LHCN-M2 (cell line): ENCODE measurements around the gene ESAM. TPM values are rescaled to one million over a fixed set of nuclear protein-coding genes. Genes with fewer than 3 reads are reported as not detected.

Experiments
- DNase-seq: peaks from one replicate; pipeline ENCODE4 v3.0.0-alpha.2; 2012; ENCODE audit warnings: low read depth
- polyA plus RNA-seq: library from polyadenylated mRNA; unstranded; fragments of >200 nt; gene quantifications from one replicate; pipeline ENCODE4 v1.2.1, GENCODE V29; 2012; ENCODE audit warnings: missing spikeins
- total RNA-seq: library from RNA; depleted of rRNA; stranded (reverse); fragments of >200 nt; gene quantifications from 2 replicates; pipeline ENCODE4 v1.2.3, GENCODE V29; 2014; rRNA removed

ESAM gene, protein sequence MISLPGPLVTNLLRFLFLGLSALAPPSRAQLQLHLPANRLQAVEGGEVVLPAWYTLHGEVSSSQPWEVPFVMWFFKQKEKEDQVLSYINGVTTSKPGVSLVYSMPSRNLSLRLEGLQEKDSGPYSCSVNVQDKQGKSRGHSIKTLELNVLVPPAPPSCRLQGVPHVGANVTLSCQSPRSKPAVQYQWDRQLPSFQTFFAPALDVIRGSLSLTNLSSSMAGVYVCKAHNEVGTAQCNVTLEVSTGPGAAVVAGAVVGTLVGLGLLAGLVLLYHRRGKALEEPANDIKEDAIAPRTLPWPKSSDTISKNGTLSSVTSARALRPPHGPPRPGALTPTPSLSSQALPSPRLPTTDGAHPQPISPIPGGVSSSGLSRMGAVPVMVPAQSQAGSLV
- total RNA-seq, result 0.06 TPM in 2 replicates
- polyA plus RNA-seq, result 0.09 TPM

DNA sequence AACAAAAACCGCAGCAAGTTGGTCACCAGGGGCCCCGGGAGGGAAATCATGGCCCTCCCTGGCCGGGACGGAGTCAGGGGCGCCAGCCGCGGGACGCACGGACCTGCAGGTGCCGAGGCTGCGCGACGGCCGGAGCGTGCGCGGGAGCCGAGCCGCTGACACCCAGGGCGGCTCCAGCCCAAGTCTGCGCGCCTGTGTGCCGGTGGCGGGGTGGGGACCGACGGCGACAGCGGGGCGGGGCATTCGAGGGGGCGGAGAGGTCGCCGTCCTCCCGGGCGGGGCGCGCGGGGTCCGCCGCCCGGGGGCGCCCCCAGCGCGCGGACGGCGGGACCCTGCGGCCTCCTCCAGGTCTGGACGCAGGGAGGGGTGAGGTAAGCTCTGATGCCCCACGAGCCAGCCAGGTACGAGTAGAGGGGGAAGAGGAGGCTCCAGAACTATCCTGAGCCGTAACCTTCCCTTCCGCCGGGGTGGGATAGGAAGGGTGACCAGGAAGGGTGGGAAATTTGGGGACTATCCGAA, at the start of gene ESAM:
TSS of gene ESAM (minus strand) at position 186 of the 519 bp plus-strand sequence. CDS start at position 50, 136 bp downstream.
- DNase-seq, result no peak

DNA sequence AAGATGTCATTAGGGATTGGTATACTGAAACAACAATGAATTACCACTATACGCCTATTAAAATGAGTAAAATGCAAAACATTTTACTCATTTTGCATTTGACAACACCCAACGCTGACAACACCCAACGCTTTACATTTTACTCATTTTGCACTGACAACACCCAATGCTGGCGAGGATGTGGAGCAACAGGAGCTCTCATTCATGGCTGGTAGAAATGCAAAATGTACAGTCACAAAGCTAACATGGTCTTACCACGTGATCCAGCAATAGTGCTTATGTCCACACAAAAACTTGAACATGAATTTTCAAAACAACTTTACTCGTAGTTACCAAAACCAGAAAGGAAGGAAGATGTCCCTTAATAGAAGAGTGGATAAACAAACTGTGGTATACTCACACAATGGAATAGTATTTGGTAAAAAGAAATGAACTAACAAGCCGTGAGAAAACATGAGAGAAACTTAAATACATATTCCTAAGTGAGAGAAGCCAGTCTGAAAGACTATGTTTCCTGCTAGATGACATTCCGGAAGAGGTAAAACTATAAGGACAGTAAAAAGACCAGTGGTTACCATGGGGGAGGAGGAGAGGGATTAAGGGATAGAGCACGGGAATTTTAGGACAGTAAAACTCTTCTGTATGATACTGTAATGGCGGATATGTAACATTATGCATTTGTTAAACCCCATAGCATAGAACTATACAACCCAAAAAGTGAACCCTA, 49.5 kb upstream of the ESAM start:
- DNase-seq, result no peak

DNA sequence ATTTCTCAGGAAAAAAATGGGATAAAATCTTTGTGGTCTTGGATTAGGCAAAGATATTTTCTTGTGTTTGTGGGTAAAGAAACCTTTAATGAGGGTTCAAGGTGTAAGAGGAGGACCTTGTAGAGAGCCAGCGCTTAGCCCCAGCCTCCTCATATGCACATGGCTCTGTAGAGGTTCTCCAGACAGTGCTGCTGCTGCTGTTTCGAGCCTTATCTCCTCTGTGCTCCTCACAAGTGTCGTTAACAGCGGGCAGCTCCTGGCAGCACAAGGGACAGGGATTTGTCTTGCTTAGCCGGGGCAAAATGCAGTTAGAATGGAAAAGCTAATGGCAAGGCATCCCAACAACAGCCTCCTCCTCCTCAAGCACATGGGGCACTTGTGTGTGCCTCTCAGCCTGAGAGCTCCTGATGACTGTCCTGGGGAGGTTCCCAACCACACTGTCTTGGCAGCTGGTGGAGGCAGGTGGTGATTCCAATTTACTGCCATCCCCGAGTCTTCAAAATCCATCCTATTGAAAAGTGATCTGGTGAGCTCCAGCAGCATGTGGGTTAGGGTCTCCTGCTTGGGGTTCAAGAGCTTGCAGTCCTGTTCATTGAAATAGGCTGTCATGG, 45.7 kb upstream of the ESAM start:
- peak; percentile 45 for DNase-seq

DNA sequence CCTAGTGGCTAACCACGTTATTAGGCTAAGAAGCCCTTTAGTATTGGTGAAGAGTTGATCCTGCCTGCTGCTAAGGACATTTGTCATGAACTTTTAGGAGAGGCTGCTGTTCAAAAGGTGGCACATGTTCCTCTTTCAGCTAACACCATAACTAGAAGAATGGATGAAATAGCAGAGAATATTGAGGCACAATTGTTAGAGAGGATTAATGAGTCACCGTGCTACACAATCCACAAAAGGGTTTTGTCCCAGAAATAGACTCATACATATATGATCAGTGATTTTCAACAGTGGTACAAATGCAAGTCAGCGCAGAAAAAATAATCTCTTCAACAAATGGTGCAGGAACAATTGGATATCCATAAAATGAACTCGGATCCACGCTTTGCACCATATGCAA, 45.1 kb upstream of the ESAM start:
- no peak for DNase-seq

DNA sequence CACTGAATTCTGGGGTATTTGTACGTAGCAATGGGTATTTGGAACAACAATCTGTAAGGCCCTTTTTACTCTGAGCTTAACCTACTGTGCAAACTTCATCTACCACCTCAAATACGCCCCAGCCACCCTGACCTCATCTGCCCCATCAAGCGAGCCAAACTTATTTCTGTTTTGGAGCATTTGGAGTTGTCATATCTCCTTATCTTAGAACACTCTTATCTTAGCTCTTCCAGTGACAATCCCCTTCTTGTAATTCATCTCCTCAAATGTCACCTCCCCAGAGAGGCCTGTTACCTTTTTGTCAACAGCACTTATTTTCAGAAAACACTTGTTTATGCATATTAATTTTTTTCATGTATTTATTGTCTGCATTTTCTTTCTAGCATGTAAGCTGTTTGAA, 42.8 kb upstream of the ESAM start:
- DNase-seq, result no peak

DNA sequence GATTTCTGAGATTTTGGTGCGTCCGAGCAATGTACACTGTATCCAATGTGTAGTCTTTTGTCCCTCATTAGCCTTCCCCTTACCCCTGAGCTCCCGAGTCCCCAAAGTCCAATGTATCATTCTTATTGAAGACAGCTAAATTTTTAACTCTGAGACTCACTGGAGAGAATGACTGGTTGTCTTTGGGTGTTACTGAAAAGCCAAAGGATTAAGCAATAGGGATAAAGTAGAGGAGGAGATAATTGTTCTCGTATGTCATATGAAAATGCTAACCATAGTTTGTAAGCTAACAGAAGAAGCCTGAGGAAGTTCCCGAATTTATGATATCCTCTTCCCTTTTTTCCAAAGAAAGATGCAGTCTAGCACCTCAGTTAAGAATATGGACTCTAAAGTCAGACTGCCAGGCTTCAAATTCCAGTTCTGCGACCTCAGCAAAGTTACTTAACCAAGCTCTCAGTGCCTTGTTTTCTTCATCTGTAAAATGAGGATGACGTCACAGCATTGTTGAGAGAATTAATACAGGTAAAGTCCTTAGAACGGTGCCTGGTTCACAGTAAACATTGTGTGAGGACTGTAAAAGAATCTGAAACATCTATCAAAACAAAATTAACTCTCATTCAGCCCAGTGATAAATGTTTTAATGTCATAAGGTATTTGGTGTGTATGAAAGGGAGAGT, 39.7 kb upstream of the ESAM start:
- DNase-seq, result peak; percentile 24

DNA sequence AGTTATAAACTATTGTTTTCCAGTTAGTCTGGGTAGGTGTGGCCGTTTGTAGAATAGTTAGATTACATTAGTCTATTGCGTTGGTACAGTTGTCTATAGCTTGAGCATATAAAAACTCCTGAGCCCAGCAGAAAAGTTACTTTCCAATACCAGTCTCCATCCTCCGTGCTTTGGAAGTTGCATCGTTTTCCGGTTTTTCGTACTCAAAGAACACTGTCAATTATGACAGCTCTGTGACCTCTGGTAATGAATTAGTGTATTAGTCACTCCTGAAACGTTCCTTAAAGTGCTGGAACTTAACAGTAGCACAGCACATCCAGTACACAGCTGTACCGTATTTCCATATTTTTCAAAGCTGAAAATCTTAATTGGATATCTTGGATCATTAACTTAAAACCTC, 38.9 kb upstream of the ESAM start:
- peak; percentile 70 for DNase-seq

DNA sequence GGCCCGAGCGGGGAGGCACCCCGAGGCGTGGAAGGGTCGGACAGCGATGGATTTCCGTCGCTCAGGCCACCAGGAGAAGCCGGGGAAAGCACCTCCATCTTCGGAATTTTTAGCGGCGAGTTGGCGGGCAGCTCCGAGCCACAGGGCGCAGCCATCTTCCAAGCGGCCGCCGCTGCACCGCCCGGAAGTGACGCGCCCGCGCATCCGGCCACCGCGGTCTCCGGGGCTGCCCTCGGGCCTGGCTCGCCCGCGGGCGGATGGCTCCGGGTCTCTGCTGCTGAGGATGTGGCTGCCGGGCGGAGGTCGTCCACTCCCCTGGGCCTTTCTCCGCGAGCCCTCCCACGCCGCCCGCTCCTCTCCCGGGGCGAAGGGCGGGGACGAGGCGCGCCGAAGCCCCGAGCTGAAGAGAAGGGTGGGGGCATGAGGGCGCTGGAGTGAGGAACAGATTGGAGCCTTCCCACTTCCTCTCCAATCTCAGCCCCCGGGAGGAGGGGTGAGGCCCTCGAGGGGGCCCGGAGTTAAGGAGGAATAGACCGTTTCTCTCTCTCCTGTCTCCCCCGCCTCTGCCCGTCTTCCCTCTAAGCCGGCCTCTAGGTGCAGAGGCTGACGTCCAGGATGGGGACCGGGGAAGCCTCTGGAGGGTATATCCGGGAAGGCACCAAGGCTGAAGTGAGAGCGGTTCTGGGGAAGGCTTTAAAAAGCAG, 38.3 kb upstream of the ESAM start, which contains the start of gene MSANTD2:
TSS of gene MSANTD2 (minus strand) at position 181 of the 704 bp plus-strand sequence. CDS start at position 155, 26 bp downstream.
- peak; percentile 77 for DNase-seq

DNA sequence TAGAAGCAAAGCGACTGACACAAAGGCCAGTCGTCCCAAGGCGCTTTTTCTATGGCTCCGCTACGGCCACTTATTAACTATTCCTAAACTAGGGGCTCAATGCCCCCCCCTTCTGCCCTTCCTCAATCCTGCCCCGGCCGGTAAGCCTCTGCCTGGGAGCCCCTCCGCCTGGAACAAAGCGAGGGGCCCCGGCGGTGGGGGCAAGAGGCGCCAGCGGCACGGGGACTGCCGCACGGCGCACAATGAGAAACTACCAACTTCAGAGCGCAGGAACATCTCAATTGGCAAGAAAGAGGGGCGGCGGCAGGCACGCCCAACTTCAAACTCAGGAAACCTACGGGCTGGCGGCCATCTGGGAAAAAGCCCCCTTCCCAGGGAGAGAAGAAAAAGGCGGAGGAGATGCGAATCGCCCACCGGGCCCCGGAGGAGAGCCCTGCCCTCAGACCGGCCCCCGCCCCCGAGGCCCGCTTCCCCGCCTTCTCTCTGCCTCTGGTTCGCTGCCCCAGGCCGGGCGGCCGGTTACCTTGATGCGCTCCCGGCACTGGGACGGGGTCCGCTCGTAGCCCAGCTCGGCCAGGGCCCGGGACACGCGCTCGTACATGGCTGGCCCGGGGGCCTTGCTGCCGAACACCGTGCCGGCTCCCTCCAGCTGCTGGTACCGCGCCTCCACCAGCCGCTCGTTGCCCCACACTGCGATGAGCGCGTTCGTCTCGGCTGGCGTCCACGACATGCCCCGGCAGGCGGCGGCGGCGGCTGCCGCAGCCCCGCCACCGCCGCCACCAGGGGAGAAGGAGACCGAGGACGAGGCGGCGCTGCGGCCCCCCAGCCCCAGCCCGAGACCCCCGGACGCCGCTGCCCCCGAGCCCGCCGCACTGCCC, 37.5 kb upstream of the ESAM start:
- peak; percentile 28 for DNase-seq

DNA sequence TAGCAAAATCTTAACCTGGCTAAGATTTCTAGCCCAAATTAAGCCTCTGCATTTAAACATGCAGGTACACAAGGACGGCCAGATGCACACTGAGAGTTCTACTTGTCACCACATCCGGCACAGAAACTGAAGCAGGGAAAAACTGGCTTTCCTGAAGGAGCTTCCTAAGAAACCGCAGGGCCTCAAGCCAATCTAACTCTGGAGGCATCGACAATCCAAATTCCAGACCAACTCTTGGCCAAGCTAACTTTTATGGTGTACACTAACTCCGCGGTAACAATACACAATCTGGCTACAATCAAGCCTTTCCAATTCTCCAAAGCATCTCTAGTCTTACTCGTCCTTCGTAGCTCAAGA, 36.9 kb upstream of the ESAM start:
- DNase-seq, result peak; percentile 63

DNA sequence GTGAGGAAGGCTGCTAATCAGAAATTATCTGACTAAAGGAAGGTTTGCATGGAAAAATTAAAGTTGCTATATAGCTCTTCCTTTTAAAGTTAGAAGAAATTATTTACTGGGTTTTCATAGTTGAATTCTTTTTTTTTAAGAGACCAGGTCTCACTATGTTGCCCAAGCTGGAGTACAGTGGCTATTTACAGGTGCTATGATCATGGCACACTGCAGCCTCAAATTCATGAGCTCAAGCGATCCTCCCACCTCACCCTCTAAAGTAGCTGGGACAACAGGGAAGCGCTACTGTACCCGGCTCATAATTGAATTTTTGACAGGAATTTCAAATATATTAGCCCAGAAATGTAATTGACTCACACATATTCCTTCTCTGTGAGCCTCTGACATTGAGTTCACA, 34.2 kb upstream of the ESAM start:
- DNase-seq, result no peak

DNA sequence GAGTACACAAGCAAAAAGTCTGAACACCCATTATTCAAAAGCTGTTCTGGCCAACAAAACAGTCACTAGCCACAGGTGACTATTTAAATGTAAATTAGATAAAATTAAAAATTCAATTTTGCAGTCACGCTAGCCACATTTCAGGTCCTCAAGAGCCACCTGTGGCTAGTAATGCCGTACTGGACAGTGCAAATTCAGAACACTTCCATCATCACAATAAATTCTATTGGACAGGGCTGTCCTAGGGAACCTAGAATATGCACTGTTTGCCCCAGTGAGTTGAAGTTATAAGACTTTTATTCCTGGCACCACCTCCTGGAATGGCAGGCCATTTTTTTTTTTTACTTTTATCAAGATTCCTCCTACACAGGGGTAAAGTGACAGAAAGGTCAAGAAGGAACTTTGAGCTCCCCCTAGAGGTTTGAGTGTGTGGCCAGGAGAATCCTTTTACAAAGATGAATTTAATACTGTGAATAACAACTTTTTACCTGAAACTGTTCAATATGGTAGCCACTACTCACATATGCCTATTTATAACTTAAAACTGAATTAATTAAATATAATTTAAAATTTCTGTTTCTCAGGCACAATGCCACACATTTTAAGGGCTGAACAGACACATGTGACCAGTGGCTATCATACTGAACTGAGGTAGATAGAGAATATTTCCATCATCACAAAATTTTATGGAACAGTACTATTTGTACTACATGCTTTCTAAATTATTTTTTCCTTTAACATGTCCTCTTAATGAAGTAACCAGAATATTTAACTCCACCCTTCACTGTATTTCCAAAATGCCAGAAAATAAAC, 31.6 kb upstream of the ESAM start:
- peak; percentile 64 for DNase-seq

DNA sequence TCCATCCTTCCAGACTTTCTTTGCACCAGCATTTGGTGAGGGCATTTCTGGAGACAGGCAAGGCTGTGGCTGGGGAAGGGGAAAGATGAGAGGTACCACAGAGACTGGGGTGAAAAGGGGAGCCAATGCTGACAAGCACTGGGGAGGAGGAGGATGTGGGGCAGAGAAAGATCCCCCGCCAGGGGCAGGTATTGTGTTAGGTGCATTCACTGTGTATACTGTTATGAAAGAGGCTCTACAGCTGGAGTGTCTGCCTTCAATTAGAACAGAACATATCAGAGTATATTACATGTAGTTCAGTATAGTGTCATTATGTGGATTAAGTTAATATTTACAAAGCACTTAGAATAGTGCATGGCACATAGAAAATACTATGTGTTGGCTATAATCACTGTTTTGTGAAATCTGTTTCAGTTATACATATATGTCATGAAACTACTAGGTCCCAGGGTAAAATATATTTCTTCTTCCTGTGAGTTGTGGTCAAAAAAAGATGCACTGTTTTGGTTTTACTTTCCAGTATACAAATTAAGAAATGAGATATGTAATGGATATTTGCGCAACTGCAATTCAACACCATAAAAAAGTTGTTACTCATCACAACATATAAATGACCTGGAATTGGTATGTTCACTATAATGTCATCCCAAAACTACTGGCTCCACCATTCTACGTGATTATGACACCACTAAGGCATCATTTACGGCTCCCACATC, 29.7 kb upstream of the ESAM start:
- peak; percentile 47 for DNase-seq

DNA sequence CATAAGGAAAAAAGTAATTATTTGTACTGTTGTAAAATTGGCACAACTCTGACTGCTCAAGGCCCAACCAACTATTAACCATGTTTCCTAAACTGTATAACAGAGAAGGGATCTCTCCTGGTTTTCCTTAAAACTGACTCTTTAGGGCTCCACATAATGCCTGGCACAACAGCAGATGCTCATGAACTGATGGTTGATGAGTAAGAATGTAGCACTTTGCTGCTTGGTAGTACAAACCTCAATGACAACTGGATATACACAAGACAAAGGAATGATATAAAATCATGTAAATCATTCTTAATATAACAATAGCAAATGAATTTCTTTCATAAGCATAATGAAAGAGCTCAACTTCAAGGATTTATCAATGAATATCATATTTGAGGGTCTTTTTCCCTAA, 26.4 kb upstream of the ESAM start:
- peak; percentile 87 for DNase-seq

DNA sequence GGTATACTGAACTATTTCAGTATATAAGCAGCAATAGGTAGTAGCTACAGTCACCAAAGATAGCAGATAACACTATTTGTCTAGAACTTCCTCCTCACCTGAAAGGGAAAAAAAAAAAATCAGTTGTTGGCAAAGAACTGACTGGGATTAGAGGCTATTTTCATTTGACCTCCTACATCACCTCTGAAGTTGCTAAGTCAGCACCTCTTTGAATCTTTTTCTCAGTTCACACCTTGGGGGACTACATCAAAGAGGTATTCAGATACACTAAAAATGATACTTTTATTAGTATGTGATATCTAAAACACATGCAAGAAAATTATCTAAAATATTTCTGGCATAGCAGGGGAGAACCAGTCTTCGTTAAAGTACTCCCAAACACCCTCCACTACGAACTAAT, 22.0 kb upstream of the ESAM start:
- DNase-seq, result no peak

DNA sequence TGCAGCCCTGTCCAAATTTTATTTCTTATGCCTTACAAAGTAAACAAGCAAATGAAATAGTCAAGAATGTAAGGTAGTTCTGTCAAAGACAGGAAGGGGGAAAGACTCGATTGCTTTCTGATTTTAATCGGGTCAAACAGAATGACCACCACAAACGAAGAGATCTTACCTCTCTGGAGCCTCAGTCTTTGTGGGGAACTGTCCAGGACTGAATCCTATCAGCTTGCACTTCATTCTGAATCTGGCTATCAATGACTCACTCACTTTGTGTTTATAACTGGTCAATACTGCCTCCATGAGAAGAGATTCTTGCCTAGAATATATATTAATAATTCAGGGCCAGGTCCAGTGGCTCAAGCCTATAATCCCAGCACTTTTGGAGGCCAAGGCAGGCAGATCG, 20.9 kb upstream of the ESAM start:
- no peak for DNase-seq

DNA sequence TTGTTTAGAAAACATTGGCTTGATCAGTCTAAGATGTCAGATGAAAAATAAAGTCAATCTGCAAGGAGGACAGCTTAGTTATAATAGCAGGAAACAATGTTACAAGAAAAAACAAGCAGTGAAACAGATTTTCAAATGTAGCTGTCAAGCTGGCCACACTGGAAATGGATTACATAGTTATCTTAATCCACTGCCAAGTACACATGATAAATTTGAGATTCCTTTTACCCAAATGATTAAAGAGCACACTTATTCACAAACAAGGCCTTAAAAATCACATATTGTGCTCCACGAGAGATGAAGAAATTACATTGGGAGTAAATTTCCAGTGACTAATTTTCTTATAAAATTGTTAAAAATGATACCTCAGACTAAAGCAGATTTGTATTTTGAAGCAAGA, 17.5 kb upstream of the ESAM start:
- no peak for DNase-seq

DNA sequence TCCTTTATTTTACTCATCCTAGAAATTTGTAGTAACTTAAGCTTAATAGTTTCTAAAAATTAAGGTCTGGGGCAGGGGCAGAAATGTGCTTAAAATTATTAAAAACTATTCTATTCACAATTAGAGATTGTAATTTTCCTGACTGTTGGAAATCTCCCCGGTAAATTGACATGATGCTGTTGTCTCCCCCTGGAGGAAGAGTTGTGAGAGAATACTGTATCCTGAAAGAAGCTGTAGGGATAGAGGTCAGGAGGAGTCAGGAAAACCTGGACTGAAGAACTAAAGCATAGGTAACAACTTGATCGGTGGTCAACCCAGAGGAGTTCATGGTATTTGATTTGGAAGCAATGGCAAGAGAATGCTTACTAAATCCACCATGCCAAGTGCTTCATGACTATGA, 16.2 kb upstream of the ESAM start:
- no peak for DNase-seq
